Transverse colon (tissue), 4 donors: ENCODE data around the gene NCS1. TPM values are rescaled to one million over a fixed set of nuclear protein-coding genes. Genes with fewer than 3 reads are reported as not detected.

Experiments
- DNase-seq: peaks from one replicate; pipeline ENCODE4 v3.0.0-alpha.2; 2019
- H3K27ac ChIP-seq, 4 donors: fragments of 200-600 bp; sonication (generic); 2 replicates each; pipeline ENCODE4 v1.5.1; 2016 to 2018; ENCODE audit warnings: inconsistent platforms in 4 of 4
- H3K27me3 ChIP-seq: fragments of 200-600 bp; sonication (generic); 2 replicates; pipeline ENCODE4 v1.5.1; 2017; ENCODE audit warnings: inconsistent platforms
- H3K36me3 ChIP-seq, 4 donors: fragments of 200-600 bp; sonication (generic); 2 replicates each; pipeline ENCODE4 v1.5.1; 2017 to 2019; ENCODE audit warnings: inconsistent platforms in 4 of 4
- H3K4me1 ChIP-seq, 4 donors: fragments of 200-600 bp; sonication (generic); 2 replicates each; pipeline ENCODE4 v1.5.1; 2017 to 2020; ENCODE audit warnings: inconsistent platforms in 4 of 4
- H3K4me3 ChIP-seq, 4 donors: fragments of 200-600 bp; sonication (generic); 1 replicate in 1 of 4; 2 replicates in 3 of 4; pipeline versions ENCODE4 v1.5.1 to v1.6.1; 2017 to 2019; ENCODE audit warnings: inconsistent platforms in 4 of 4
- H3K9me3 ChIP-seq, 2 donors: fragments of 200-600 bp; sonication (generic); 2 replicates each; pipeline ENCODE4 v1.5.1; 2017 to 2019; ENCODE audit warnings: inconsistent platforms in 2 of 2
- EP300 ChIP-seq: sonication (generic); formaldehyde crosslinking; IDR thresholded peaks from one replicate; pipeline ENCODE4 v1.6.1; 2017; ENCODE audit warnings: antibody characterized with exemption, low read depth
- POLR2A ChIP-seq: fragments of 450-650 bp; IDR thresholded peaks from one replicate; pipeline ENCODE4 v1.6.1; 2016; ENCODE audit warnings: antibody characterized with exemption, mild to moderate bottlenecking, moderate library complexity
- POLR2AphosphoS5 ChIP-seq, 3 donors: sonication (generic); formaldehyde crosslinking; IDR thresholded peaks; one replicate each; pipeline ENCODE4 v1.6.1; 2016; ENCODE audit warnings: antibody characterized with exemption in 3 of 3
- WGBS, 2 donors: methylation state at CpG; one replicate each; pipeline ENCODE4 v1.1.5; 2018; ENCODE audit warnings: low coverage in 1 of 2; 5-methylcytosine and 5-hydroxymethylcytosine counted together
- in situ Hi-C, 4 donors: fragments of 200-750 bp; cut with MboI; loops; one replicate each; pipeline versions ENCODE4 v1.15.0 to v1.15.1; 2017; ENCODE audit warnings: low sequenced_read_pairs in 3 of 4, low pct_ligation_motif_present in 1 of 4, low pct_unique_long_range_greater_than_20kb in 1 of 4
- intact Hi-C: fragments of 100-400 bp; cut with DNase I; formaldehyde crosslinking; loops from one replicate; pipeline ENCODE4 v1.15.1; 2023; ENCODE audit warnings: low total_unique reads
- total RNA-seq, 4 donors: library from RNA; depleted of rRNA; stranded (reverse); fragments of >200 nt; gene quantifications; one replicate each; pipeline ENCODE4 v1.1.0, GENCODE V29; 2016
- TF ChIP-seq, protein P1 (sequence below), 5 experiments: fragments of 200-600 bp in 3 of 5; fragments of 450-650 bp in 2 of 5; sonication (generic) in 3 of 5; IDR thresholded peaks; 1 replicate in 2 of 5; 2 replicates in 3 of 5; pipeline ENCODE4 v1.5.1; 2016 to 2017; ENCODE audit warnings: antibody characterized with exemption in 5 of 5, inconsistent platforms in 3 of 5, mild to moderate bottlenecking in 2 of 5, moderate library complexity in 1 of 5

The NCS1 gene
- total RNA-seq, 4 donors from 2014 or later: 11.9 to 66.5 (median 25.9) TPM

GRCh38 chr9:130263601-130264413 is 91.6 kb downstream of the NCS1 start:
- Histone ChIP-seq H3K4me3 (no peak overlapping the region), H3K4me1 (peaks cover 3 to 27% (median 9%) of the 10 kb centered on the region in 4 donors), H3K27me3 (peaks cover 69% of the 10 kb centered on the region), H3K27ac (peak overlapping the region; percentile 0 to 89 (median 82)), H3K36me3 (no peaks in the 10 kb centered on the region), H3K9me3 (no peaks in the 10 kb centered on the region)
- TF ChIP-seq, protein P1, sequence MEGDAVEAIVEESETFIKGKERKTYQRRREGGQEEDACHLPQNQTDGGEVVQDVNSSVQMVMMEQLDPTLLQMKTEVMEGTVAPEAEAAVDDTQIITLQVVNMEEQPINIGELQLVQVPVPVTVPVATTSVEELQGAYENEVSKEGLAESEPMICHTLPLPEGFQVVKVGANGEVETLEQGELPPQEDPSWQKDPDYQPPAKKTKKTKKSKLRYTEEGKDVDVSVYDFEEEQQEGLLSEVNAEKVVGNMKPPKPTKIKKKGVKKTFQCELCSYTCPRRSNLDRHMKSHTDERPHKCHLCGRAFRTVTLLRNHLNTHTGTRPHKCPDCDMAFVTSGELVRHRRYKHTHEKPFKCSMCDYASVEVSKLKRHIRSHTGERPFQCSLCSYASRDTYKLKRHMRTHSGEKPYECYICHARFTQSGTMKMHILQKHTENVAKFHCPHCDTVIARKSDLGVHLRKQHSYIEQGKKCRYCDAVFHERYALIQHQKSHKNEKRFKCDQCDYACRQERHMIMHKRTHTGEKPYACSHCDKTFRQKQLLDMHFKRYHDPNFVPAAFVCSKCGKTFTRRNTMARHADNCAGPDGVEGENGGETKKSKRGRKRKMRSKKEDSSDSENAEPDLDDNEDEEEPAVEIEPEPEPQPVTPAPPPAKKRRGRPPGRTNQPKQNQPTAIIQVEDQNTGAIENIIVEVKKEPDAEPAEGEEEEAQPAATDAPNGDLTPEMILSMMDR (IDR thresholded peaks at IDR 0.05): no peak
- no peak for TF ChIP-seq POLR2A
- TF ChIP-seq POLR2AphosphoS5 (IDR thresholded peaks at IDR 0.05): no peak
- TF ChIP-seq EP300: no peak
- intact Hi-C loops (loop anchor here (10.0 kb wide), 1 partner anchor 61 kb away; no protein-coding TSS in a partner anchor), in situ Hi-C loops (no loop called here)
- 51% methylated on average over 10 of the region's 10 CpGs; no CpG with 5 or more reads in 1 of the 2 donors for WGBS, 2 donors
- no peak for DNase-seq

DNA sequence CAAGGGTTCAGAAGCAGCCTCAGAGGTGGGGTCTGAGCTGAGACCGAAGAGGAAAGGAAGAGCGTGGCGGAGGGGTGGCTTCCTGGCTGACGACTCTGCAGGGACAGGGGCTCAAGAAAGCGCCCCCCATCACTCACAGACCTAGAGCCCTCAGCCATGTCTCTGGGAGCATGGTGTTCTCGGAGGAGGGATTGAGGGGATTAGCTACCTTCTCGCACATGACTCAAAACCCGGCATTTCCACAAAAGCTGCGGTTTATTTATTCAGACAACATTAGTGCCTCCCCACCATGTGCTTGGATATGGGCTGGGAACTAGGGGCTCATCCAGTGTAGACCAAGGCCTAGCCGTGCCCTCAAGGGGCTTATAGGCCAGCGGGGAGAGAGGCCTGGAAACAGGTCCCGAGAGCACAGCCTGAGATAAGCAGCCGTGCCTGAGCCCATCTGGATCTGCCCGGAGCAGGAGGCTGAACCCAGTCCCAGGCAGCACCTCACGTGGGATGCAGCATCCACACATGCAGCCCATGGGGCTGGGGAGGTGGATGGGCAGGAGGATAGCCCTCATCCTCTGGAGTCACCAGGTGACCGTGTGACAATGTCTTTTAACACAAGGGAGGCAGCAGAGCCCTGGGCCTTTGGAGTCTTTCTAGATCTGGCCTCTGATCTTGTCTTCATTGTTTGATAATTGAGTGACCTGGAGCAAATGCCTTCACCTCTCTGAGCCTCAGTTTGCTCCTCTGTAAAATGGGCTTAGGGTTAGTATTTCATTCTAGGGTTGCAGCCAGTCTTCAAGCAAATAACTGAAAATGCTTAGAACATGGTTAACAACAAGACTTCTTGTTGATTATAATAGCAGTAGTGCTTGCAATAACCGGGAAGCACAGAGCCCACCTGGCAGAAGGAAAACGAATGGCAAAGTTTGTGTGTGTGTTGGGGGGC is 92.5 kb downstream of the NCS1 start:
- in situ Hi-C loops (no loop called here), intact Hi-C loops (loop anchor here (10.0 kb wide), 1 partner anchor 60 kb away; no protein-coding TSS in a partner anchor)
- WGBS, 2 donors: 62 to 78% methylated on average over 10 to 18 of the region's 18 CpGs
- peaks cover 62% of the 10 kb centered on the region for H3K27me3 ChIP-seq
- no peaks in the 10 kb centered on the region for H3K9me3 ChIP-seq
- no peak for DNase-seq
- H3K4me3 ChIP-seq: no peak overlapping the region
- peaks cover 3 to 32% (median 12%) of the 10 kb centered on the region in 4 donors for H3K4me1 ChIP-seq
- TF ChIP-seq POLR2AphosphoS5 (IDR thresholded peaks at IDR 0.05): no peak
- TF ChIP-seq, protein P1 (IDR thresholded peaks at IDR 0.05): no peak
- TF ChIP-seq EP300: no peak
- H3K36me3 ChIP-seq: no peaks in the 10 kb centered on the region
- peak overlapping the region; percentile 52 to 89 (median 82) for H3K27ac ChIP-seq

DNA sequence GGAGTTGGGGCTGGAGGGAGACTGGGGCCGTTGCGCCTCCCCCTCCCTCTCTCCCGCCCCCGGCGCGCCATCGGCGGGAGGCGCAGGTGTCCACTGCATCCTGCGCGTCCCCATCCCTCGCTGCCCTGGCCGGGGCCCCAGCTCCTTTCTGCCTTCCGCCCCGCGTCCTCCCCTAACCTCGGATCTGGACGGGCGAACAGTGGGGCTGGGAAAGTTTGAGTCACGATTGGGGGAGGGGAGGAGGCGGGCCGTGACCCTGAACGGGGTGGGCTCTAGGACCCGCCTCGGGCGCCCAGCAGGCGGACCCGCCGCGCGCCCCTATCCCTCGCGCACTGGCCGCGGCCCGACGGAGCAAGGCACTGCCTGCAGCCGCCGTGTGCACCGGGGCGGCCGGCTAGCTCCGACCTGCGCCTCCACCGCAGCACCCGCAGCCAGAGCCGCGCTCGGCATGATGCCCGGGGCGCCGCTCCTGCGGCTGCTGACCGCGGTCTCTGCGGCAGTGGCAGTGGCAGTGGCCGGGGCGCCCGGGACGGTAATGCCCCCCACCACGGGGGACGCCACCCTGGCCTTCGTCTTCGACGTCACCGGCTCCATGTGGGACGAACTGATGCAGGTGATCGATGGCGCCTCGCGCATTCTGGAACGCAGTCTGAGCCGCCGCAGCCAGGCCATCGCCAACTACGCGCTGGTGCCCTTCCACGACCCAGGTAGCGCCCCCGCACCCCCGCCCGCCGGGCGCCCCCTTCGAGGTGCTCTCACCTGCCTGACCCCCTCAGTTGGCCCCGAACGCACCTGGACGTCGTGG is 93.4 kb downstream of the NCS1 start, which contains the start of gene HMCN2:
Gene HMCN2 (plus strand): TSS at position 330 of the 805 bp plus-strand sequence. CDS start 119 bp downstream, at position 449.
- WGBS, 2 donors: 3% methylated on average over 45 of the region's 89 CpGs; no CpG with 5 or more reads in 1 of the 2 donors

More for the DNA sequence above, 93.4 kb downstream of the NCS1 start, which contains the start of gene HMCN2:
- no peaks in the 10 kb centered on the region for H3K9me3 ChIP-seq
- DNase-seq: no peak
- H3K27me3 ChIP-seq: peaks cover 62% of the 10 kb centered on the region
- peak within 1 kb of the TSS; percentile 52 to 89 (median 82) for H3K27ac ChIP-seq
- no peak for TF ChIP-seq EP300
- TF ChIP-seq POLR2AphosphoS5 (IDR thresholded peaks at IDR 0.05): peak; percentile 16 to 74 (median 70)
- H3K36me3 ChIP-seq: no peaks in the 10 kb centered on the region
- intact Hi-C loops: loop anchor here (10.0 kb wide), 1 partner anchor 59 kb away; no protein-coding TSS in a partner anchor
- H3K4me3 ChIP-seq: peak within 1 kb of the TSS; percentile 20 to 42 (median 29)
- H3K4me1 ChIP-seq: peaks cover 3 to 32% (median 12%) of the 10 kb centered on the region in 4 donors
- in situ Hi-C loops: no loop called here
